SK-N-SH (cell line): ENCODE data around the gene CEP120. TPM values are rescaled to one million over a fixed set of nuclear protein-coding genes. Genes with fewer than 3 reads are reported as not detected.

Source experiments
- CTCF ChIA-PET: fragments of 300-600, 350-600 bp; formaldehyde crosslinking; extraction: SDS; loops from one replicate; lab custom pipeline; 2021; lab: Yijun Ruan, JAX
- POLR2A ChIA-PET: fragments of 350-600 bp; sonication (Branson Sonifier 250); formaldehyde crosslinking; extraction: SDS; loops from one replicate; lab custom pipeline; 2020; ENCODE audit warnings: antibody characterized with exemption, inconsistent platforms; lab: Yijun Ruan, JAX
- DNase-seq: peaks from one replicate; pipeline ENCODE4 v3.0.0; 2012
- H2AFZ ChIP-seq: fragments of 200-600 bp; sonication (generic); 2 replicates; pipeline ENCODE4 v1.8.1; 2016; ENCODE audit warnings: antibody characterized with exemption, mild to moderate bottlenecking, low read depth
- H3F3A ChIP-seq: fragments of 200-600 bp; sonication (generic); replicated peaks from 2 replicates; pipeline ENCODE3; 2016; ENCODE audit warnings: antibody characterized with exemption, mild to moderate bottlenecking; ENCODE audit not compliant: insufficient read depth
- H3K27ac ChIP-seq, 2 experiments: fragments of 200-500 bp in 1 of 2; fragments of 200-600 bp in 1 of 2; sonication (Bioruptor generic) in 1 of 2; sonication (generic), shearing (Covaris generic) in 1 of 2; 2 replicates each; pipeline versions ENCODE4 v1.5.1 to v1.6.1; 2014 to 2016; ENCODE audit warnings: low read depth in 2 of 2, inconsistent platforms in 1 of 2, low read length in 1 of 2, mild to moderate bottlenecking in 1 of 2, mixed read lengths in 1 of 2
- H3K27me3 ChIP-seq: fragments of 200-600 bp; sonication (generic), shearing (Covaris generic); 2 replicates; pipeline ENCODE4 v1.6.1; 2016; ENCODE audit warnings: mixed run types; ENCODE audit not compliant: insufficient read depth
- H3K36me3 ChIP-seq, 2 experiments: fragments of 200-500 bp in 1 of 2; fragments of 200-600 bp in 1 of 2; sonication (Bioruptor generic) in 1 of 2; sonication (generic) in 1 of 2; replicated peaks in 1 of 2; 2 replicates each; pipeline versions ENCODE3 to v1.5.1; 2014 to 2016; ENCODE audit warnings: low read length in 1 of 2, mild to moderate bottlenecking in 1 of 2; ENCODE audit not compliant: insufficient read depth in 2 of 2, control insufficient read depth in 1 of 2
- H3K4me1 ChIP-seq, 2 experiments: fragments of 200-500 bp in 1 of 2; fragments of 200-600 bp in 1 of 2; sonication (Bioruptor generic) in 1 of 2; sonication (generic), shearing (Covaris generic) in 1 of 2; 2 replicates each; pipeline versions ENCODE4 v1.5.1 to v1.6.1; 2014 to 2016; ENCODE audit warnings: low read depth in 1 of 2, low read length in 1 of 2, mixed run types in 1 of 2; ENCODE audit not compliant: insufficient read depth in 2 of 2, control insufficient read depth in 1 of 2
- H3K4me2 ChIP-seq: fragments of 200-600 bp; sonication (generic), shearing (Covaris generic); 2 replicates; pipeline ENCODE4 v1.6.1; 2017; ENCODE audit warnings: mixed run types
- H3K4me3 ChIP-seq, 2 experiments: fragments of 200-500 bp in 1 of 2; fragments of 200-600 bp in 1 of 2; sonication (Bioruptor generic) in 1 of 2; sonication (generic), shearing (Covaris generic) in 1 of 2; 2 replicates each; pipeline versions ENCODE4 v1.5.1 to v1.8.1; 2014 to 2016; ENCODE audit warnings: low read depth in 2 of 2, inconsistent platforms in 1 of 2, low read length in 1 of 2, mild to moderate bottlenecking in 1 of 2, mixed read lengths in 1 of 2, moderate library complexity in 1 of 2
- H3K79me2 ChIP-seq: fragments of 200-600 bp; sonication (generic); 2 replicates; pipeline ENCODE4 v1.8.1; 2017; ENCODE audit warnings: mild to moderate bottlenecking; ENCODE audit not compliant: insufficient read depth
- H3K9ac ChIP-seq: fragments of 200-600 bp; sonication (generic); 2 replicates; pipeline ENCODE4 v1.6.1; 2017; ENCODE audit warnings: mixed run types
- H3K9me2 ChIP-seq: fragments of 200-600 bp; sonication (generic); 2 replicates; pipeline ENCODE4 v1.6.1; 2017; ENCODE audit warnings: mixed run types
- H3K9me3 ChIP-seq: fragments of 200-600 bp; sonication (generic); 2 replicates; pipeline ENCODE4 v1.6.1; 2017; ENCODE audit warnings: mixed run types, mild to moderate bottlenecking, moderate library complexity
- H4K20me1 ChIP-seq: fragments of 200-600 bp; sonication (generic); 2 replicates; pipeline ENCODE4 v1.6.1; 2017; ENCODE audit warnings: mild to moderate bottlenecking, mixed run types; ENCODE audit not compliant: insufficient read depth
- CHD2 ChIP-seq: fragments of 150-350 bp; IDR thresholded peaks from 2 replicates; pipeline ENCODE4 v1.6.1; 2018; ENCODE audit warnings: low read length; ENCODE audit not compliant: partially characterized antibody
- CTCF ChIP-seq: fragments of 200-600 bp; sonication (generic); IDR thresholded peaks from 2 replicates; pipeline ENCODE4 v1.6.1; 2017; ENCODE audit warnings: antibody characterized with exemption, mild to moderate bottlenecking, moderate library complexity
- ELF1 ChIP-seq: IDR thresholded peaks from 2 replicates; pipeline ENCODE4 v1.4.0; 2012
- EP300 ChIP-seq, 2 experiments: IDR thresholded peaks; 2 replicates each; pipeline versions ENCODE4 v1.4.0 to v1.6.1; 2012; ENCODE audit warnings: borderline replicate concordance in 1 of 2, low read depth in 1 of 2, low read length in 1 of 2
- FOSL2 ChIP-seq: IDR thresholded peaks from 2 replicates; pipeline ENCODE4 v1.4.0; 2012; ENCODE audit warnings: low read depth, mild to moderate bottlenecking, moderate library complexity, borderline replicate concordance
- GABPA ChIP-seq: IDR thresholded peaks from 2 replicates; pipeline ENCODE4 v1.4.0; 2012; ENCODE audit warnings: low read depth, mild to moderate bottlenecking
- IRF3 ChIP-seq: fragments of 150-350 bp; IDR thresholded peaks from 2 replicates; pipeline ENCODE4 v1.6.1; 2016; ENCODE audit warnings: mild to moderate bottlenecking, low read depth, low read length
- MXI1 ChIP-seq: IDR thresholded peaks from 2 replicates; pipeline ENCODE4 v1.6.1; 2012; ENCODE audit warnings: mild to moderate bottlenecking, low read depth, low read length, improper control_type of control experiment
- POLR2AphosphoS5 ChIP-seq: IDR thresholded peaks from 2 replicates; pipeline ENCODE4 v1.6.1; 2012; ENCODE audit warnings: low read depth, low read length
- RAD21 ChIP-seq: IDR thresholded peaks from 2 replicates; pipeline ENCODE4 v1.6.1; 2012; ENCODE audit warnings: mild to moderate bottlenecking, low read length
- RFX5 ChIP-seq: IDR thresholded peaks from 2 replicates; pipeline ENCODE4 v1.6.1; 2012; ENCODE audit warnings: mild to moderate bottlenecking, improper control_type of control experiment, low read length
- TEAD4 ChIP-seq: IDR thresholded peaks from 2 replicates; pipeline ENCODE4 v1.4.0; 2012; ENCODE audit warnings: mild to moderate bottlenecking, borderline replicate concordance; ENCODE audit not compliant: insufficient read depth
- USF1 ChIP-seq: IDR thresholded peaks from 2 replicates; pipeline ENCODE4 v1.4.0; 2012; ENCODE audit warnings: low read depth, borderline replicate concordance
- ZBTB33 ChIP-seq: IDR thresholded peaks from 2 replicates; pipeline ENCODE4 v1.4.0; 2012; ENCODE audit warnings: low read depth, borderline replicate concordance
- WGBS: methylation state at CpG from one replicate; pipeline ENCODE4 v1.1.6; 2017; ENCODE audit warnings: low lambda C conversion rate; 5-methylcytosine and 5-hydroxymethylcytosine counted together
- polyA plus RNA-seq, 3 experiments: library from polyadenylated mRNA; depleted of rRNA; stranded (reverse); fragments of >200 nt; gene quantifications; 2 replicates each; pipeline ENCODE4 v1.2.3, GENCODE V29; 2012

The CEP120 gene
- polyA plus RNA-seq, 1 of the 3 experiments (the other 2 are of a cell fraction) = 5.0 TPM

GRCh38 chr5:123351820-123352219, 71.4 kb downstream of the CEP120 start:
- Histone ChIP-seq H3K36me3 (peaks cover 7 to 20% of the 10 kb centered on the region in 2 experiments), H3K4me3 (no peak overlapping the region), H3K4me2 (no peak overlapping the region), H3K79me2 (no peaks in the 10 kb centered on the region), H3K27ac (no peak overlapping the region), H4K20me1 (no peaks in the 10 kb centered on the region), H3K9me2 (no peaks in the 10 kb centered on the region), H3K4me1 (no peaks in the 10 kb centered on the region), H3K9ac (no peak overlapping the region), H3K27me3 (no peaks in the 10 kb centered on the region), H2AFZ (no peak overlapping the region), H3F3A (no peaks in the 10 kb centered on the region), H3K9me3 (no peaks in the 10 kb centered on the region)
- WGBS = 92% methylated on average over 2 of the region's 2 CpGs
- DNase-seq = no peak
- TF ChIP-seq CTCF (no peak), RAD21 (no peak), GABPA (no peak), CHD2 (no peak), MXI1 (no peak), ZBTB33 (no peak), USF1 (no peak), POLR2AphosphoS5 (no peak), EP300 (IDR thresholded peaks at IDR 0.05; ENCODE audit: borderline replicate concordance in 1 of 2, low read depth in 1 of 2, low read length in 1 of 2) (no peak), ELF1 (no peak), IRF3 (no peak), FOSL2 (no peak), RFX5 (no peak), TEAD4 (no peak)
- CTCF ChIA-PET = no interaction called here
- POLR2A ChIA-PET = no interaction called here
